22Rv1 (cell line): ENCODE data around the gene GPC6.

Source experiments
- ZFX ChIP-seq: fragments of 450-650 bp; IDR thresholded peaks from 2 replicates; pipeline ENCODE4 v1.6.1; 2017; ENCODE audit warnings: antibody characterized with exemption, borderline replicate concordance
- TF ChIP-seq, protein P1 (sequence below): fragments of 450-650 bp; IDR thresholded peaks from 2 replicates; pipeline ENCODE4 v1.5.1; 2017; ENCODE audit warnings: mild to moderate bottlenecking

DNA sequence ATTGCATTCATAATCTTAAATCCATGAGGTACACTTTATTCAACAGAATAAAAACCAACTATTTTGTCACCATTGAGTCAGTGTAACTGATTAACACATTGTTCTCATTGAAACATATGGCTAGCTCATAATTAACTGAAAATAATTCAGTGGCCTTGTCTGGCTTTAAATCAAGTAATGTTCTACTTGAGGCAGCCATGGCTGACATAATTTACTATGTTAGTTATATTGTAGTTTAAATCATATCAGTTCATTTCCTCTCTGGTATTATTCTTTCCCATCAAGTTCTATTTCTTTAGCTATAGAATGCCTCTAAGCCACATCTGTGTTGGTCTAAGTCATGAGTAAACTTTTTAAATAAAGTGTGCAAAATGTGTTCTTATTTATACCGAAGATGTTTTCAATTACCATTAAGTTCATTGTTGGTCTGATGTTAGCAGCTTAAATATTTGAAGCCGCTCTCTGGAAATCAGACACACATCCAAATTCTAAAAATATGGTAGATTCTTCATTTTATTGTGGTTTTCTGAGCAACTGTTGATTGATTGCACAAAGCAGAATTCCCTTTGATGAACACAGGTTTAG is 393.7 kb downstream of the GPC6 start:
- TF ChIP-seq, protein P1, sequence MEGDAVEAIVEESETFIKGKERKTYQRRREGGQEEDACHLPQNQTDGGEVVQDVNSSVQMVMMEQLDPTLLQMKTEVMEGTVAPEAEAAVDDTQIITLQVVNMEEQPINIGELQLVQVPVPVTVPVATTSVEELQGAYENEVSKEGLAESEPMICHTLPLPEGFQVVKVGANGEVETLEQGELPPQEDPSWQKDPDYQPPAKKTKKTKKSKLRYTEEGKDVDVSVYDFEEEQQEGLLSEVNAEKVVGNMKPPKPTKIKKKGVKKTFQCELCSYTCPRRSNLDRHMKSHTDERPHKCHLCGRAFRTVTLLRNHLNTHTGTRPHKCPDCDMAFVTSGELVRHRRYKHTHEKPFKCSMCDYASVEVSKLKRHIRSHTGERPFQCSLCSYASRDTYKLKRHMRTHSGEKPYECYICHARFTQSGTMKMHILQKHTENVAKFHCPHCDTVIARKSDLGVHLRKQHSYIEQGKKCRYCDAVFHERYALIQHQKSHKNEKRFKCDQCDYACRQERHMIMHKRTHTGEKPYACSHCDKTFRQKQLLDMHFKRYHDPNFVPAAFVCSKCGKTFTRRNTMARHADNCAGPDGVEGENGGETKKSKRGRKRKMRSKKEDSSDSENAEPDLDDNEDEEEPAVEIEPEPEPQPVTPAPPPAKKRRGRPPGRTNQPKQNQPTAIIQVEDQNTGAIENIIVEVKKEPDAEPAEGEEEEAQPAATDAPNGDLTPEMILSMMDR, result no peak
- TF ChIP-seq ZFX, result no peak
